ENCODE results near the gene CCT8. TPM values are rescaled to one million over a fixed set of nuclear protein-coding genes. Genes with fewer than 3 reads are reported as not detected.

CCT8 gene
- total RNA-seq, 1 donor from 2014 or later, result 132 TPM

DNA sequence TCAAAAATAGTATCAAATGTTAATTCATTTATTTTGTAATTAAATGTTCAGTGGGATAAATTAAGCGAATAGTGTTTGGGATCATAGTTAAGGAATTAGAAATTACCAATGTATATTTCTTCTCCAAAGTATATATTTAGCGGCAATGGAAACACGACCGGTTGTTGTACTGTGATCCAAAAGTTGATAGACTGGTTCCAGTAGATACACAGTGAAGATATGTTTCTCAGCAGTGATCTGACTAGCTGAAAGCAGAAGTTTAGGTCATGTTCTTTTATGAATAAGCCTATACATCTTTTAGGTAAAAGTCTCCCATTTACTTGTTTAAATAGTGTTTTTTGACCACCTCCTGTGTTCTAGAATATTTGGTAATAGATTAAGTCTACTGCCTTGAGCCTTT, 40.1 kb downstream of the CCT8 start:
- Mint-ChIP-seq H3K4me1 (ENCODE audit: unreplicated experiment) (no peaks in the 10 kb centered on the region), H3K9me3 (ENCODE audit: unreplicated experiment) (no peaks in the 10 kb centered on the region), H3K27me3 (ENCODE audit: unreplicated experiment) (no peaks in the 10 kb centered on the region), H3K36me3 (ENCODE audit: unreplicated experiment) (peaks cover 43% of the 10 kb centered on the region), H3K4me3 (ENCODE audit: unreplicated experiment) (no peak overlapping the region), H3K27ac (ENCODE audit: unreplicated experiment) (no peak overlapping the region)
- DNase-seq (ENCODE audit: extremely low spot score, unreplicated experiment), result no peak
- TF ChIP-seq, protein P1, sequence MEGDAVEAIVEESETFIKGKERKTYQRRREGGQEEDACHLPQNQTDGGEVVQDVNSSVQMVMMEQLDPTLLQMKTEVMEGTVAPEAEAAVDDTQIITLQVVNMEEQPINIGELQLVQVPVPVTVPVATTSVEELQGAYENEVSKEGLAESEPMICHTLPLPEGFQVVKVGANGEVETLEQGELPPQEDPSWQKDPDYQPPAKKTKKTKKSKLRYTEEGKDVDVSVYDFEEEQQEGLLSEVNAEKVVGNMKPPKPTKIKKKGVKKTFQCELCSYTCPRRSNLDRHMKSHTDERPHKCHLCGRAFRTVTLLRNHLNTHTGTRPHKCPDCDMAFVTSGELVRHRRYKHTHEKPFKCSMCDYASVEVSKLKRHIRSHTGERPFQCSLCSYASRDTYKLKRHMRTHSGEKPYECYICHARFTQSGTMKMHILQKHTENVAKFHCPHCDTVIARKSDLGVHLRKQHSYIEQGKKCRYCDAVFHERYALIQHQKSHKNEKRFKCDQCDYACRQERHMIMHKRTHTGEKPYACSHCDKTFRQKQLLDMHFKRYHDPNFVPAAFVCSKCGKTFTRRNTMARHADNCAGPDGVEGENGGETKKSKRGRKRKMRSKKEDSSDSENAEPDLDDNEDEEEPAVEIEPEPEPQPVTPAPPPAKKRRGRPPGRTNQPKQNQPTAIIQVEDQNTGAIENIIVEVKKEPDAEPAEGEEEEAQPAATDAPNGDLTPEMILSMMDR (IDR thresholded peaks at IDR 0.05), result no peak

DNA sequence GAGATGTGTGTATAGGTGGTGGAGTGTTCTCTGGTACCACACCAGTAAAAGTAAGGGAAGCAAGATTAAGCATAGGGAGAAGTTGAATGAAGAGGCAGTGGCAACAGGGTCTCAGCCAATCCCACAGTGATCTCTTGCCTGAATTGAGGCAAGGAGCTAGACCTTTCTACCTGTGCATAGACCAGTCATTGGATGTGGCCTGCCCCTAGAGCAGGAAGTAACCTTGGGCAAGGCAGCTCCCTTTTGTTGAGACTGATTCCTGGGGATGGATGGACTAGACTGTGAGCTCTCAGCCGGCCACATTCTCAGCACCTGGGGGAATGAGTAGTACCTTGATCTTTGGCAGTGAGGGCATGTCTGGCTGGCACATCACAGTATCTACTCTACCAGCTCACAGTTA, 42.5 kb downstream of the CCT8 start:
- H3K27ac Mint-ChIP-seq (ENCODE audit: unreplicated experiment), result no peak overlapping the region
- H3K4me3 Mint-ChIP-seq (ENCODE audit: unreplicated experiment), result no peak overlapping the region
- TF ChIP-seq, protein P1 (IDR thresholded peaks at IDR 0.05), result no peak
- DNase-seq (ENCODE audit: extremely low spot score, unreplicated experiment), result no peak
- H3K9me3 Mint-ChIP-seq (ENCODE audit: unreplicated experiment), result no peaks in the 10 kb centered on the region
- no peaks in the 10 kb centered on the region for H3K27me3 Mint-ChIP-seq (ENCODE audit: unreplicated experiment)
- peaks cover 6% of the 10 kb centered on the region for H3K4me1 Mint-ChIP-seq (ENCODE audit: unreplicated experiment)
- peaks cover 30% of the 10 kb centered on the region for H3K36me3 Mint-ChIP-seq (ENCODE audit: unreplicated experiment)

DNA sequence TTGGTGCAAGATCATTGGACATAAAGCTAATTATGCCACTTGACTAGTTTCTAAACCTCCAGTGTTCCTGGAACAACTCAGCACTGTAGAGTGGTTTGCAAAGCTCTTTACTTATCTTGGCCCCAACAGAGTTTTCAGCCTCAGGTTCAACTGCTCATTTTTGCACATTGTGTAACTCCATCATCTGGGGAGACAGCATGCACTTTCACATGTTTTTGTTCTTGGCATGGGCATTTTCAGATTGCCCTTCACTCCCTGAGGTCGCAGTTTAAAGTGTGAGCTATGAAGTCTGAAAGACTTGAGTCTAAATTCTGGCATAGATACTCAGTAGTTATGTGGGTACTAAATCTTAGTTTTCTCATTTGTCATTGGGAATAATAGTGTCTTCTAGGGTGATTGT, 43.9 kb downstream of the CCT8 start:
- Mint-ChIP-seq H3K4me1 (ENCODE audit: unreplicated experiment) (peaks cover 16% of the 10 kb centered on the region), H3K36me3 (ENCODE audit: unreplicated experiment) (peaks cover 25% of the 10 kb centered on the region)
- TF ChIP-seq, protein P1 (IDR thresholded peaks at IDR 0.05), result no peak

DNA sequence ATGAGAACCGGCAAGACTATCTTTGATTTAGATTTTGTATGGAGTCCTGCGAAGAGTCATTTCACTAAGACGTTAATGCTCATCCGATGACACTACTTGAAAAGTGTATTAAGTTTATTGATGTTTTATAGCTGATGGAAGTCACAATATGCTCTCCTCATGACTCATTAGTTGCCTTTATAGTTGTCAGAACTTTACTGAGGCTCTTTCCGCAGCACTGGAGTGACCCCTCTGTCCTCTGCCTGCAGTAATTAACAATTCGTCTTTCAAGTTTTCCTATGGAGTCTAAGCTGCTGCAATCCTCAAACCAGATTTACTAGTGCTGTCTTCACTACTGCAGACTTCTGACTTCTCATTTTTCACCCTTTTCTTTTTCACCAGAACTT, 48.1 kb downstream of the CCT8 start:
- TF ChIP-seq, protein P1 (IDR thresholded peaks at IDR 0.05), result no peak
- H3K4me3 Mint-ChIP-seq (ENCODE audit: unreplicated experiment), result peak overlapping the region; percentile 93
- no peaks in the 10 kb centered on the region for H3K27me3 Mint-ChIP-seq (ENCODE audit: unreplicated experiment)
- H3K36me3 Mint-ChIP-seq (ENCODE audit: unreplicated experiment), result peaks cover 3% of the 10 kb centered on the region
- peaks cover 22% of the 10 kb centered on the region for H3K4me1 Mint-ChIP-seq (ENCODE audit: unreplicated experiment)
- DNase-seq (ENCODE audit: extremely low spot score, unreplicated experiment), result no peak
- peak overlapping the region; percentile 100 for H3K27ac Mint-ChIP-seq (ENCODE audit: unreplicated experiment)
- no peaks in the 10 kb centered on the region for H3K9me3 Mint-ChIP-seq (ENCODE audit: unreplicated experiment)

More for the DNA sequence above, 43.9 kb downstream of the CCT8 start:
- DNase-seq (ENCODE audit: extremely low spot score, unreplicated experiment), result no peak
- H3K9me3 Mint-ChIP-seq (ENCODE audit: unreplicated experiment), result no peaks in the 10 kb centered on the region
- H3K27ac Mint-ChIP-seq (ENCODE audit: unreplicated experiment), result no peak overlapping the region
- H3K27me3 Mint-ChIP-seq (ENCODE audit: unreplicated experiment), result no peaks in the 10 kb centered on the region
- H3K4me3 Mint-ChIP-seq (ENCODE audit: unreplicated experiment), result no peak overlapping the region

DNA sequence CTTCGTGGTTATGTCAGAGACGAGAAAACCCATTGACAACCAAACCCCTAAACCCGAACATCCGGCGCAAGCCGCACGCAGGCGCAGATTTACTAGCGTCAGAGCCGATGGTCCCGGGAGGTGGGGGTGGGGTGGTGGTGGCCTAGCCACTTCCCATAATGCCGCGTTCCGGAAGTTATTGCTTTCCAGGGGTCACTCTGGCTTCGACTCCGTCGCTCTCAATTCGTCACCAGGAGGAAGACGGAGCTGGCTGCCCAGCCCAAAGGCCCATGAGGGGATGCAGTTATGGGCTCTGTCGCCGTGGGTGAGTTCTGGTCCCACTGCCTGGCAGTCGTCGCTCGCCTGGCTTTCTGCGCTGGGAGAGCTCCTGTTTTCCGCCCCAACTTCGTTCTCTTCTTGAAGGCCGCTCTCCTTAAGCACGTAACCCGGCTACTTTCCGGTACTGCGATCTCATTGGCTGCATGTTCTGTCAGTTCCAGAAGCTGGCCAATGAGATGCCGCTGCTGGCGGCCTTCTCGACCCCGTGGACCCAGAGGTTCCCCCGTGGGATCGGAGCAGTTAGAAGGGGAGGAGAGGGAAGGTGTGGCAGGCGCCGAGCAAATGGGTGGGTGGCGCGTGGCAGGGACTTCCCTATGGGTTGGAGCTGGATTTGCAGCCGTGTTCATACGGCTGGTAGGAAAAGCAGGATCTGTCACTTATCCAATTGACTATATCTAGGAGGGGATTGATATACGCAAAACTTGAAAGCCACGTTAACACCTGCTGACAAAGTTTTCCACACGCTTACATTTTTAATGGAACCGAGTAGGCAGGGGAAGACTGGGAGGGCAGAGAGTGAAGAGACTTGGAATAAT, 48.7 kb downstream of the CCT8 start, which contains the start of gene USP16:
Gene USP16, plus strand, starts transcription at position 195 of the 854 bp plus-strand sequence. CDS start 3,246 bp downstream, outside the sequence.
- H3K4me1 Mint-ChIP-seq (ENCODE audit: unreplicated experiment), result peaks cover 22% of the 10 kb centered on the region
- H3K9me3 Mint-ChIP-seq (ENCODE audit: unreplicated experiment), result no peaks in the 10 kb centered on the region
- peak; percentile 98 for DNase-seq (ENCODE audit: extremely low spot score, unreplicated experiment)
- TF ChIP-seq, protein P1 (IDR thresholded peaks at IDR 0.05), result peak; percentile 17
- H3K27me3 Mint-ChIP-seq (ENCODE audit: unreplicated experiment), result no peaks in the 10 kb centered on the region
- no peaks in the 10 kb centered on the region for H3K36me3 Mint-ChIP-seq (ENCODE audit: unreplicated experiment)
- H3K4me3 Mint-ChIP-seq (ENCODE audit: unreplicated experiment), result peak within 1 kb of the TSS; percentile 93
- peak within 1 kb of the TSS; percentile 100 for H3K27ac Mint-ChIP-seq (ENCODE audit: unreplicated experiment)
